ENCODE data around the gene IL18BP. TPM values are rescaled to one million over a fixed set of nuclear protein-coding genes. Genes with fewer than 3 reads are reported as not detected.

Gene IL18BP
- total RNA-seq, 1 donor from 2014 or later = 7.5 TPM

GRCh38 chr11:72024069-72024754, 25.5 kb downstream of the IL18BP start:
- no peak overlapping the region for H3K9ac ChIP-seq
- H3K4me1 Mint-ChIP-seq = peaks cover 10% of the 10 kb centered on the region
- H3K79me2 ChIP-seq (ENCODE audit: low read depth) = peaks cover 40% of the 10 kb centered on the region
- peaks cover 17% of the 10 kb centered on the region for H3K36me3 ChIP-seq
- no peaks in the 10 kb centered on the region for H3K9me3 ChIP-seq (ENCODE audit: low read depth)
- no peak overlapping the region for H3K4me3 ChIP-seq
- H3K9me3 Mint-ChIP-seq = no peaks in the 10 kb centered on the region
- H3K4me2 ChIP-seq = no peak overlapping the region
- H3K4me3 Mint-ChIP-seq = no peak overlapping the region
- H4K20me1 ChIP-seq (ENCODE audit: low read depth) = peaks cover 36% of the 10 kb centered on the region
- H3K4me1 ChIP-seq = no peaks in the 10 kb centered on the region
- H2AFZ ChIP-seq (replicated peaks) = no peak overlapping the region
- H3K27ac ChIP-seq = no peak overlapping the region
- no peaks in the 10 kb centered on the region for H3K27me3 ChIP-seq
- TF ChIP-seq EZH2phosphoT487 (IDR thresholded peaks at IDR 0.05) (no peak), EZH2 (IDR thresholded peaks at IDR 0.05) (no peak)
- peaks cover 28% of the 10 kb centered on the region for H3F3A ChIP-seq (ENCODE audit: low read depth)
- no peak overlapping the region for H3K27ac Mint-ChIP-seq
- H3K36me3 Mint-ChIP-seq = peaks cover 24% of the 10 kb centered on the region
- no peak for DNase-seq (ENCODE audit: low spot score)
- H3K27me3 Mint-ChIP-seq (ENCODE audit: insufficient read depth, low read depth) = peaks cover 5% of the 10 kb centered on the region

GRCh38 chr11:72026090-72026489, 27.4 kb downstream of the IL18BP start:
- peaks cover 57% of the 10 kb centered on the region for H3K79me2 ChIP-seq (ENCODE audit: low read depth)
- Mint-ChIP-seq H3K27me3 (ENCODE audit: insufficient read depth, low read depth) (peaks cover 5% of the 10 kb centered on the region), H3K4me1 (peaks cover 10% of the 10 kb centered on the region), H3K9me3 (no peaks in the 10 kb centered on the region), H3K27ac (peak overlapping the region; percentile 38), H3K4me3 (no peak overlapping the region), H3K36me3 (peaks cover 17% of the 10 kb centered on the region)
- no peak overlapping the region for H2AFZ ChIP-seq (replicated peaks)
- DNase-seq (ENCODE audit: low spot score) = no peak
- no peaks in the 10 kb centered on the region for H3K4me1 ChIP-seq
- H3K4me2 ChIP-seq = no peak overlapping the region
- no peak overlapping the region for H3K9ac ChIP-seq
- no peak overlapping the region for H3K4me3 ChIP-seq
- H4K20me1 ChIP-seq (ENCODE audit: low read depth) = peaks cover 45% of the 10 kb centered on the region
- H3F3A ChIP-seq (ENCODE audit: low read depth) = peaks cover 28% of the 10 kb centered on the region
- TF ChIP-seq EZH2phosphoT487 (IDR thresholded peaks at IDR 0.05) (no peak), EZH2 (IDR thresholded peaks at IDR 0.05) (no peak)
- TF ChIP-seq, protein P1, sequence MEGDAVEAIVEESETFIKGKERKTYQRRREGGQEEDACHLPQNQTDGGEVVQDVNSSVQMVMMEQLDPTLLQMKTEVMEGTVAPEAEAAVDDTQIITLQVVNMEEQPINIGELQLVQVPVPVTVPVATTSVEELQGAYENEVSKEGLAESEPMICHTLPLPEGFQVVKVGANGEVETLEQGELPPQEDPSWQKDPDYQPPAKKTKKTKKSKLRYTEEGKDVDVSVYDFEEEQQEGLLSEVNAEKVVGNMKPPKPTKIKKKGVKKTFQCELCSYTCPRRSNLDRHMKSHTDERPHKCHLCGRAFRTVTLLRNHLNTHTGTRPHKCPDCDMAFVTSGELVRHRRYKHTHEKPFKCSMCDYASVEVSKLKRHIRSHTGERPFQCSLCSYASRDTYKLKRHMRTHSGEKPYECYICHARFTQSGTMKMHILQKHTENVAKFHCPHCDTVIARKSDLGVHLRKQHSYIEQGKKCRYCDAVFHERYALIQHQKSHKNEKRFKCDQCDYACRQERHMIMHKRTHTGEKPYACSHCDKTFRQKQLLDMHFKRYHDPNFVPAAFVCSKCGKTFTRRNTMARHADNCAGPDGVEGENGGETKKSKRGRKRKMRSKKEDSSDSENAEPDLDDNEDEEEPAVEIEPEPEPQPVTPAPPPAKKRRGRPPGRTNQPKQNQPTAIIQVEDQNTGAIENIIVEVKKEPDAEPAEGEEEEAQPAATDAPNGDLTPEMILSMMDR (IDR thresholded peaks at IDR 0.05) = no peak
- peak overlapping the region; percentile 72 for H3K27ac ChIP-seq
- H3K36me3 ChIP-seq = peaks cover 17% of the 10 kb centered on the region
- H3K27me3 ChIP-seq = no peaks in the 10 kb centered on the region
- no peaks in the 10 kb centered on the region for H3K9me3 ChIP-seq (ENCODE audit: low read depth)

GRCh38 chr11:72030472-72031045, 31.9 kb downstream of the IL18BP start:
- TF ChIP-seq EZH2phosphoT487 (IDR thresholded peaks at IDR 0.05) (no peak), EZH2 (IDR thresholded peaks at IDR 0.05) (no peak)
- TF ChIP-seq, protein P1 (IDR thresholded peaks at IDR 0.05) = no peak
- Mint-ChIP-seq H3K27me3 (ENCODE audit: insufficient read depth, low read depth) (peaks cover 4% of the 10 kb centered on the region), H3K36me3 (peaks cover 16% of the 10 kb centered on the region), H3K4me1 (peaks cover 7% of the 10 kb centered on the region), H3K4me3 (no peak overlapping the region), H3K27ac (no peak overlapping the region), H3K9me3 (no peaks in the 10 kb centered on the region)
- no peak overlapping the region for H3K9ac ChIP-seq
- H3K9me3 ChIP-seq (ENCODE audit: low read depth) = no peaks in the 10 kb centered on the region
- H3K27me3 ChIP-seq = no peaks in the 10 kb centered on the region
- no peak overlapping the region for H3K4me2 ChIP-seq
- no peak for DNase-seq (ENCODE audit: low spot score)
- H2AFZ ChIP-seq (replicated peaks) = no peak overlapping the region
- no peak overlapping the region for H3K27ac ChIP-seq
- H3F3A ChIP-seq (ENCODE audit: low read depth) = peaks cover 30% of the 10 kb centered on the region
- H3K36me3 ChIP-seq = no peaks in the 10 kb centered on the region
- H3K4me3 ChIP-seq = no peak overlapping the region
- no peaks in the 10 kb centered on the region for H3K4me1 ChIP-seq
- peaks cover 87% of the 10 kb centered on the region for H3K79me2 ChIP-seq (ENCODE audit: low read depth)
- peaks cover 33% of the 10 kb centered on the region for H4K20me1 ChIP-seq (ENCODE audit: low read depth)

- H2AFZ ChIP-seq (replicated peaks) = no peak overlapping the region
- H3K4me3 ChIP-seq = no peak overlapping the region
- Mint-ChIP-seq H3K4me3 (no peak overlapping the region), H3K27me3 (ENCODE audit: insufficient read depth, low read depth) (no peaks in the 10 kb centered on the region), H3K9me3 (no peaks in the 10 kb centered on the region), H3K36me3 (peaks cover 8% of the 10 kb centered on the region), H3K4me1 (peaks cover 11% of the 10 kb centered on the region), H3K27ac (no peak overlapping the region)
- no peak for DNase-seq (ENCODE audit: low spot score)
- no peak for TF ChIP-seq EZH2 (IDR thresholded peaks at IDR 0.05)
- TF ChIP-seq, protein P1 (IDR thresholded peaks at IDR 0.05) = no peak
- no peak for TF ChIP-seq EZH2phosphoT487 (IDR thresholded peaks at IDR 0.05)
- no peak overlapping the region for H3K4me2 ChIP-seq
- no peaks in the 10 kb centered on the region for H3K36me3 ChIP-seq
- H3K9me3 ChIP-seq (ENCODE audit: low read depth) = no peaks in the 10 kb centered on the region
- peaks cover 37% of the 10 kb centered on the region for H3K4me1 ChIP-seq
- peaks cover 28% of the 10 kb centered on the region for H4K20me1 ChIP-seq (ENCODE audit: low read depth)
- H3K27ac ChIP-seq = no peak overlapping the region
- H3F3A ChIP-seq (ENCODE audit: low read depth) = peaks cover 34% of the 10 kb centered on the region
- H3K79me2 ChIP-seq (ENCODE audit: low read depth) = peaks cover 90% of the 10 kb centered on the region
- H3K27me3 ChIP-seq = no peaks in the 10 kb centered on the region
- H3K9ac ChIP-seq = no peak overlapping the region
Measured at GRCh38 chr11:72036687-72037086, 38.0 kb downstream of the IL18BP start.

Measured in neural progenitor cell (in vitro differentiated cells).